Liver (tissue), 9 donors: ENCODE results near the gene GHITM. TPM values are rescaled to one million over a fixed set of nuclear protein-coding genes. Genes with fewer than 3 reads are reported as not detected.

Source experiments
- DNase-seq: peaks from one replicate; pipeline ENCODE4 v3.0.0-alpha.2; 2017; ENCODE audit warnings: low spot score
- H3K27ac ChIP-seq, 2 donors: one replicate each; pipeline ENCODE4 v1.7.0; 2013; ENCODE audit warnings: inconsistent platforms in 2 of 2, low read length in 2 of 2, control low read depth in 1 of 2, low read depth in 1 of 2, mild to moderate bottlenecking in 1 of 2
- H3K27me3 ChIP-seq, 4 donors: one replicate each; pipeline versions ENCODE4 v1.6.1 to v1.7.0; 2013; ENCODE audit warnings: low read length in 3 of 4, inconsistent platforms in 1 of 4, mild to moderate bottlenecking in 1 of 4, moderate library complexity in 1 of 4; ENCODE audit not compliant: control insufficient read depth in 4 of 4, insufficient read depth in 4 of 4
- H3K36me3 ChIP-seq, 4 donors: one replicate each; pipeline versions ENCODE4 v1.6.1 to v1.7.0; 2013; ENCODE audit warnings: low read length in 3 of 4, mild to moderate bottlenecking in 3 of 4, low read depth in 1 of 4, moderate library complexity in 1 of 4; ENCODE audit not compliant: control insufficient read depth in 4 of 4, insufficient read depth in 3 of 4
- H3K4me1 ChIP-seq, 4 donors: one replicate each; pipeline versions ENCODE4 v1.6.1 to v1.7.0; 2013; ENCODE audit warnings: low read length in 3 of 4, mild to moderate bottlenecking in 3 of 4, moderate library complexity in 1 of 4; ENCODE audit not compliant: control insufficient read depth in 4 of 4, insufficient read depth in 4 of 4
- H3K4me3 ChIP-seq, 3 donors: one replicate each; pipeline versions ENCODE4 v1.6.1 to v1.7.0; 2013; ENCODE audit warnings: low read length in 3 of 3, control low read depth in 1 of 3, low read depth in 1 of 3, mild to moderate bottlenecking in 1 of 3
- H3K9ac ChIP-seq, 2 donors: one replicate each; pipeline ENCODE4 v1.7.0; 2013; ENCODE audit warnings: low read length in 2 of 2, mild to moderate bottlenecking in 2 of 2, moderate library complexity in 2 of 2, control low read depth in 1 of 2, low read depth in 1 of 2
- H3K9me3 ChIP-seq, 4 donors: one replicate each; pipeline versions ENCODE4 v1.6.1 to v1.7.0; 2013; ENCODE audit warnings: low read length in 3 of 4; ENCODE audit not compliant: control insufficient read depth in 4 of 4
- ATF3 ChIP-seq: IDR thresholded peaks from 2 replicates; pipeline ENCODE4 v1.6.1; 2016; ENCODE audit warnings: antibody characterized with exemption
- CTCF ChIP-seq: fragments of 150-350 bp; IDR thresholded peaks from 2 replicates; pipeline ENCODE4 v1.5.1; 2017; ENCODE audit warnings: improper control_type of control experiment, low read depth, low read length; ENCODE audit not compliant: missing input control
- EGR1 ChIP-seq, 2 donors: IDR thresholded peaks; 2 replicates each; pipeline ENCODE4 v1.6.1; 2016 to 2018; ENCODE audit warnings: antibody characterized with exemption in 2 of 2, low read depth in 2 of 2
- FOXA1 ChIP-seq: IDR thresholded peaks from 2 replicates; pipeline ENCODE4 v1.6.1; 2016; ENCODE audit warnings: antibody characterized with exemption
- FOXA2 ChIP-seq: IDR thresholded peaks from 2 replicates; pipeline ENCODE4 v1.6.1; 2016; ENCODE audit warnings: antibody characterized with exemption
- GABPA ChIP-seq, 2 donors: IDR thresholded peaks in 1 of 2; conservative IDR thresholded peaks in 1 of 2; 2 replicates each; pipeline ENCODE4 v1.6.1; 2016; ENCODE audit warnings: antibody characterized with exemption in 2 of 2, mild to moderate bottlenecking in 1 of 2, moderate library complexity in 1 of 2
- HNF4A ChIP-seq, 2 donors: conservative IDR thresholded peaks; 2 replicates each; pipeline ENCODE4 v1.6.1; 2016; ENCODE audit warnings: antibody characterized with exemption in 2 of 2, mild to moderate bottlenecking in 2 of 2
- HNF4G ChIP-seq: IDR thresholded peaks from 2 replicates; pipeline ENCODE4 v1.6.1; 2016; ENCODE audit warnings: antibody characterized with exemption
- JUND ChIP-seq, 2 donors: IDR thresholded peaks; 2 replicates each; pipeline ENCODE4 v1.6.1; 2016; ENCODE audit warnings: antibody characterized with exemption in 2 of 2
- MAX ChIP-seq: IDR thresholded peaks from 2 replicates; pipeline ENCODE4 v1.6.1; 2016; ENCODE audit warnings: antibody characterized with exemption
- RAD21 ChIP-seq, 2 donors: IDR thresholded peaks; 2 replicates each; pipeline ENCODE4 v1.6.1; 2016; ENCODE audit warnings: antibody characterized with exemption in 2 of 2, mild to moderate bottlenecking in 2 of 2
- REST ChIP-seq: IDR thresholded peaks from 2 replicates; pipeline ENCODE4 v1.6.1; 2016; ENCODE audit warnings: antibody characterized with exemption, mild to moderate bottlenecking
- RXRA ChIP-seq, 2 donors: IDR thresholded peaks; 2 replicates each; pipeline ENCODE4 v1.6.1; 2017 to 2018; ENCODE audit warnings: antibody characterized with exemption in 2 of 2, mild to moderate bottlenecking in 1 of 2
- SP1 ChIP-seq: IDR thresholded peaks from 2 replicates; pipeline ENCODE4 v1.6.1; 2018; ENCODE audit warnings: antibody characterized with exemption, mild to moderate bottlenecking
- YY1 ChIP-seq: IDR thresholded peaks from 2 replicates; pipeline ENCODE4 v1.6.1; 2016; ENCODE audit warnings: antibody characterized with exemption, mild to moderate bottlenecking
- WGBS: extraction: QIAGEN DNeasy Blood & Tissue Kit; methylation state at CpG from one replicate; pipeline ENCODE4 v1.1.7; 2013; 5-methylcytosine and 5-hydroxymethylcytosine counted together
- polyA plus RNA-seq, 2 donors: library from polyadenylated mRNA; stranded (reverse) in 1 of 2; unstranded in 1 of 2; fragments of 200-250 nt in 1 of 2; fragments of >200 nt in 1 of 2; fragmentation: Nextera tagmentation in 1 of 2; extraction: Ambion mirVana in 1 of 2; gene quantifications; one replicate each; pipeline versions ENCODE4 v1.2.1 to v1.2.3, GENCODE V29; 2013 to 2015
- total RNA-seq, 2 donors: library from RNA; depleted of rRNA; stranded (reverse); fragments of >200 nt; gene quantifications; one replicate each; pipeline ENCODE4 v1.2.3, GENCODE V29; 2014
- donor health status: healthy.
- donor health status: healthy.
- donor health status: healthy.
- donor health status: healthy.
- donor health status: healthy.

Gene GHITM
- total and polyA plus RNA-seq, 4 donors = 156 to 252 (median 194) TPM

- peaks cover 0 to 2% (median 0%) of the 10 kb centered on the region in 4 donors for H3K4me1 ChIP-seq
- H3K9ac ChIP-seq = no peak overlapping the region
- H3K36me3 ChIP-seq = no peaks in the 10 kb centered on the region
- WGBS = 70% methylated on average over 11 of the region's 11 CpGs
- no peaks in the 10 kb centered on the region for H3K9me3 ChIP-seq
- H3K27ac ChIP-seq = no peak overlapping the region
- TF ChIP-seq HNF4G (no peak), GABPA (IDR thresholded peaks at IDR 0.05 in 1 of 2, conservative IDR thresholded peaks at IDR 0.05 in 1 of 2) (no peak), JUND (IDR thresholded peaks at IDR 0.05) (no peak), REST (no peak), RXRA (IDR thresholded peaks at IDR 0.05) (no peak), ATF3 (no peak), HNF4A (conservative IDR thresholded peaks at IDR 0.05) (no peak), CTCF (no peak), FOXA1 (no peak), YY1 (no peak)
- H3K27me3 ChIP-seq = peaks cover 0 to 3% (median 0%) of the 10 kb centered on the region in 4 donors
- no peak for DNase-seq
- H3K4me3 ChIP-seq = no peak overlapping the region
Observed at GRCh38 chr10:84200537-84201243, 61.4 kb downstream of the GHITM start.

- TF ChIP-seq MAX = no peak
- TF ChIP-seq FOXA2 = no peak
- no peak for TF ChIP-seq REST
- no peak for TF ChIP-seq RAD21 (IDR thresholded peaks at IDR 0.05)
- no peak for TF ChIP-seq ATF3
- no peak for TF ChIP-seq YY1
- TF ChIP-seq FOXA1 = no peak
- no peak for TF ChIP-seq SP1
- no peak for TF ChIP-seq EGR1 (IDR thresholded peaks at IDR 0.05; ENCODE audit: low read depth in 2 of 2)
- no peak for TF ChIP-seq RXRA (IDR thresholded peaks at IDR 0.05)
- no peaks in the 10 kb centered on the region for H3K36me3 ChIP-seq
- no peaks in the 10 kb centered on the region for H3K9me3 ChIP-seq
- H3K4me1 ChIP-seq = no peaks in the 10 kb centered on the region
- no peak overlapping the region for H3K27ac ChIP-seq
- H3K27me3 ChIP-seq = peaks cover 0 to 2% (median 0%) of the 10 kb centered on the region in 4 donors
- 54% methylated on average over 6 of the region's 6 CpGs for WGBS
- no peak overlapping the region for H3K4me3 ChIP-seq
- H3K9ac ChIP-seq = no peak overlapping the region
- DNase-seq = no peak
Observed at GRCh38 chr10:84201244-84201606, 61.9 kb downstream of the GHITM start.
